ENCODE results near the gene TLR5. TPM values are rescaled to one million over a fixed set of nuclear protein-coding genes. Genes with fewer than 3 reads are reported as not detected.
A peak's percentile ranks its signal among the peaks of the same experiment; 100 is the strongest.

The TLR5 gene, protein sequence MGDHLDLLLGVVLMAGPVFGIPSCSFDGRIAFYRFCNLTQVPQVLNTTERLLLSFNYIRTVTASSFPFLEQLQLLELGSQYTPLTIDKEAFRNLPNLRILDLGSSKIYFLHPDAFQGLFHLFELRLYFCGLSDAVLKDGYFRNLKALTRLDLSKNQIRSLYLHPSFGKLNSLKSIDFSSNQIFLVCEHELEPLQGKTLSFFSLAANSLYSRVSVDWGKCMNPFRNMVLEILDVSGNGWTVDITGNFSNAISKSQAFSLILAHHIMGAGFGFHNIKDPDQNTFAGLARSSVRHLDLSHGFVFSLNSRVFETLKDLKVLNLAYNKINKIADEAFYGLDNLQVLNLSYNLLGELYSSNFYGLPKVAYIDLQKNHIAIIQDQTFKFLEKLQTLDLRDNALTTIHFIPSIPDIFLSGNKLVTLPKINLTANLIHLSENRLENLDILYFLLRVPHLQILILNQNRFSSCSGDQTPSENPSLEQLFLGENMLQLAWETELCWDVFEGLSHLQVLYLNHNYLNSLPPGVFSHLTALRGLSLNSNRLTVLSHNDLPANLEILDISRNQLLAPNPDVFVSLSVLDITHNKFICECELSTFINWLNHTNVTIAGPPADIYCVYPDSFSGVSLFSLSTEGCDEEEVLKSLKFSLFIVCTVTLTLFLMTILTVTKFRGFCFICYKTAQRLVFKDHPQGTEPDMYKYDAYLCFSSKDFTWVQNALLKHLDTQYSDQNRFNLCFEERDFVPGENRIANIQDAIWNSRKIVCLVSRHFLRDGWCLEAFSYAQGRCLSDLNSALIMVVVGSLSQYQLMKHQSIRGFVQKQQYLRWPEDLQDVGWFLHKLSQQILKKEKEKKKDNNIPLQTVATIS
- total RNA-seq, result 10 to 100 TPM in 1 of 4 donors, 1 to 10 TPM in 3; 1.6 to 16.8 (median 5.7) TPM

DNA sequence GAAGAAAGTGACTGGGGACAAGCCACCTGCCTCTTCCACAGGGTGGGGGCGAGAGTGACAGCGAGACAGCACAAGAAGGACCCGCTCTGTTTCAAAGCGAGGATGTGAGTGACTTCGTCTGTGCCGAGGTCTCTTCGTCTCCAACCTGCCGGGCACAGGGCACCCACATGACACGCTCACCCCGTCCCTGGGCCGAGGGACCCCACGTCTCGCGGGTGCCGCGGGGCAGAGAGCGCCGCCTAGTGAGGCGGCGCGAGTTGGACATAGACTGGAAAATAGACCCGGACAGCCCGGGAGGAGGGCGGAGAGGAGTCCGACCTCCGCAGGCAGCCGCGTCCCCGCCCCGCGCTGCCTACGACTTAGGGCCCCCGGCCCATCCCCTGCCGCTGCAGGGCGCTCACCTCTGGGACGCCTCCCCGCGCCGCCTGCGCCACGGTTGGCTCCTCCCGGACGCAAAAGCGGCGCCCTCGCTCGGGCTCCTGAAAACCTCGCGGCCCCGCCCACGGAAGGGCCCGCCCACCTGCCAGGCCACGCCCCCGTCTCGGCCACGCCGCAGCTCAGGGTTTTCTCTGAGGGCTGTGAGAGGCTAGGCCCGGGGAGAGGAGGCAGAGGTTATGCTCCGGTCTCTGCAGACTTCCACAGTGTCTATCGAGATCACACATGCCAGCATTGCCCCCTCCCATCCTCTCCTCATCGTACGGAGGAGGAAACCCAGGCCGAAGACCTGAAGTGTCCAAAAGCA is at the start of gene TLR5:
TLR5 (minus strand) TSS at position 454 of the 742 bp plus-strand sequence. CDS start 30,217 bp downstream, outside the sequence.
- peak within 1 kb of the TSS; percentile 22 for H3K4me3 ChIP-seq (ENCODE audit: low read depth, poor library complexity, severe bottlenecking)
- 3 to 7% methylated on average over 39 to 47 of the region's 63 CpGs for WGBS, 2 donors
- intact Hi-C loops (cut with DNase I; ENCODE audit: low total_unique reads), result no loop called here
- DNase-seq (ENCODE audit: low spot score in 2 of 2), result peak; percentile 84 to 97
- TF ChIP-seq CTCF (IDR thresholded peaks at IDR 0.05), result no peak

GRCh38 chr1:223189903-223190724 is 47.1 kb upstream of the TLR5 start:
- H3K4me3 ChIP-seq (ENCODE audit: low read depth, poor library complexity, severe bottlenecking), result no peak overlapping the region
- intact Hi-C loops (cut with DNase I; ENCODE audit: low total_unique reads), result no loop called here
- 64 to 66% methylated on average over 9 to 10 of the region's 10 CpGs for WGBS, 2 donors
- TF ChIP-seq CTCF (IDR thresholded peaks at IDR 0.05), result no peak
- no peak for TF ChIP-seq POLR2A (IDR thresholded peaks at IDR 0.05)
- no peak for DNase-seq (ENCODE audit: low spot score in 2 of 2)

GRCh38 chr1:223189525-223189902 is 46.5 kb upstream of the TLR5 start:
- 70 to 81% methylated on average over 3 to 4 of the region's 4 CpGs for whole genome bisulfite sequencing, 2 donors
- DNase-seq (ENCODE audit: low spot score in 2 of 2), result no peak
- intact Hi-C loops (cut with DNase I; ENCODE audit: low total_unique reads), result no loop called here
- TF ChIP-seq CTCF (IDR thresholded peaks at IDR 0.05) (no peak), POLR2A (IDR thresholded peaks at IDR 0.05) (no peak)
- no peak overlapping the region for H3K4me3 ChIP-seq (ENCODE audit: low read depth, poor library complexity, severe bottlenecking)

- no peak for DNase-seq (ENCODE audit: low spot score in 2 of 2)
- intact Hi-C loops (cut with DNase I; ENCODE audit: low total_unique reads), result no loop called here
- WGBS, 2 donors, result 84% methylated on average over 5 of the region's 5 CpGs
- H3K4me3 ChIP-seq (ENCODE audit: low read depth, poor library complexity, severe bottlenecking), result no peak overlapping the region
- no peak for TF ChIP-seq POLR2A (IDR thresholded peaks at IDR 0.05)
- TF ChIP-seq CTCF (IDR thresholded peaks at IDR 0.05), result no peak
These were observed 45.7 kb upstream of the TLR5 start for GRCh38 chr1:223188618-223189356.
